ENCODE results near the gene ANKS1A. TPM values are rescaled to one million over a fixed set of nuclear protein-coding genes. Genes with fewer than 3 reads are reported as not detected.

The ANKS1A gene
- total RNA-seq, 1 experiment from 2014 or later = 28.5 TPM

DNA sequence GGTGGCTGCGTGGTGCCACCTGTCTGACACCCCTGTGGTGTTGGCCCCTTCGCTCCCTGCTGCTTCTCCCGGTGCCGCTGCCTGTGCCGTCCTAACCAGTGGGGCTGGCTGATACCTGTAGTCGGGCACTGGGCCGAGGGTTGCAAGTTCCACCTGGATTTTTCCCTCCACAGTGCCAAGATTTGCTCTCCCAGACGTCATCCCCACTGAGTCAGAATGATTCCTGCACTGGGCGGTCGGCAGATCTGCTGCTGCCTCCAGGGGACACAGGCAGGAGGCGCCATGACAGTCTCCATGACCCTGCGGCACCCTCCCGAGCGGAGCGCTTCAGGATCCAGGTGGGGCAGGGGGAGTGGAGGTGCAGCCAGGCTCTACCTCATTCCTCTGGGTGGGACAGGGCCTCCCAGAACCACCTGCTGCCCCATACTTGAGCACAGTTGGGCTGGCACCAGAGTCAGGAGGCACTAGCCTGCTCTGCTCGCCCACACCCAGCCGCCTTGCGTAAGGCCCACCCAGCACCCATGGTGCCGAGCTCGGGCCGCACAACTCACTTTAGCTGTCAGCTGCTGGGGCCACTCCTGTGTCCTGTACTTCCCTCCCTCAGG is 191.9 kb downstream of the ANKS1A start:
- Histone ChIP-seq H3K27me3 (ENCODE audit: insufficient read depth, low read depth) (no peaks in the 10 kb centered on the region), H4K20me1 (ENCODE audit: insufficient read depth) (0 out of 2 replicates have a peak, but pooled peaks cover 2% of the 10 kb centered on the region), H2AFZ (no peak overlapping the region), H3K79me2 (ENCODE audit: low read depth) (no peaks in the 10 kb centered on the region), H3F3A (ENCODE audit: insufficient read depth, low read depth) (no peaks in the 10 kb centered on the region), H3K36me3 (ENCODE audit: low read depth) (no peaks in the 10 kb centered on the region), H3K9me2 (ENCODE audit: insufficient read depth) (no peaks in the 10 kb centered on the region), H3K4me1 (replicated peaks; ENCODE audit: insufficient read depth) (no peaks in the 10 kb centered on the region), H3K9me3 (ENCODE audit: insufficient read depth, low read depth) (no peaks in the 10 kb centered on the region), H3K4me2 (no peak overlapping the region), H3K4me3 (no peak overlapping the region), H3K27ac (no peak overlapping the region)
- TF ChIP-seq, protein P1, sequence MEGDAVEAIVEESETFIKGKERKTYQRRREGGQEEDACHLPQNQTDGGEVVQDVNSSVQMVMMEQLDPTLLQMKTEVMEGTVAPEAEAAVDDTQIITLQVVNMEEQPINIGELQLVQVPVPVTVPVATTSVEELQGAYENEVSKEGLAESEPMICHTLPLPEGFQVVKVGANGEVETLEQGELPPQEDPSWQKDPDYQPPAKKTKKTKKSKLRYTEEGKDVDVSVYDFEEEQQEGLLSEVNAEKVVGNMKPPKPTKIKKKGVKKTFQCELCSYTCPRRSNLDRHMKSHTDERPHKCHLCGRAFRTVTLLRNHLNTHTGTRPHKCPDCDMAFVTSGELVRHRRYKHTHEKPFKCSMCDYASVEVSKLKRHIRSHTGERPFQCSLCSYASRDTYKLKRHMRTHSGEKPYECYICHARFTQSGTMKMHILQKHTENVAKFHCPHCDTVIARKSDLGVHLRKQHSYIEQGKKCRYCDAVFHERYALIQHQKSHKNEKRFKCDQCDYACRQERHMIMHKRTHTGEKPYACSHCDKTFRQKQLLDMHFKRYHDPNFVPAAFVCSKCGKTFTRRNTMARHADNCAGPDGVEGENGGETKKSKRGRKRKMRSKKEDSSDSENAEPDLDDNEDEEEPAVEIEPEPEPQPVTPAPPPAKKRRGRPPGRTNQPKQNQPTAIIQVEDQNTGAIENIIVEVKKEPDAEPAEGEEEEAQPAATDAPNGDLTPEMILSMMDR (conservative IDR thresholded peaks at IDR 0.05) = no peak
- TF ChIP-seq EZH2 (IDR thresholded peaks at IDR 0.05; ENCODE audit: low read depth) = no peak
- intact Hi-C loops (cut with micrococcal nuclease; ENCODE audit: unreplicated experiment) = no loop called here
- no peak for DNase-seq
- POLR2A ChIA-PET (ENCODE audit: unreplicated experiment) = no interaction called here
- BruUV-seq (replicated peaks) = no TSS peak
- CTCF ChIA-PET = no interaction called here

- POLR2A ChIA-PET (ENCODE audit: unreplicated experiment) = no interaction called here
- Histone ChIP-seq H3K36me3 (ENCODE audit: low read depth) (no peaks in the 10 kb centered on the region), H2AFZ (no peak overlapping the region), H3K9me3 (ENCODE audit: insufficient read depth, low read depth) (no peaks in the 10 kb centered on the region), H3K4me2 (no peak overlapping the region), H3F3A (ENCODE audit: insufficient read depth, low read depth) (no peaks in the 10 kb centered on the region), H3K4me3 (no peak overlapping the region), H3K27me3 (ENCODE audit: insufficient read depth, low read depth) (no peaks in the 10 kb centered on the region), H3K9me2 (ENCODE audit: insufficient read depth) (no peaks in the 10 kb centered on the region), H3K79me2 (ENCODE audit: low read depth) (no peaks in the 10 kb centered on the region), H3K27ac (no peak overlapping the region), H4K20me1 (ENCODE audit: insufficient read depth) (0 out of 2 replicates have a peak, but pooled peaks cover 2% of the 10 kb centered on the region), H3K4me1 (replicated peaks; ENCODE audit: insufficient read depth) (no peaks in the 10 kb centered on the region)
- no peak for TF ChIP-seq EZH2 (IDR thresholded peaks at IDR 0.05; ENCODE audit: low read depth)
- TF ChIP-seq, protein P1 (conservative IDR thresholded peaks at IDR 0.05) = no peak
- intact Hi-C loops (cut with micrococcal nuclease; ENCODE audit: unreplicated experiment) = no loop called here
- no peak for DNase-seq
- no TSS peak for BruUV-seq (replicated peaks)
- CTCF ChIA-PET = no interaction called here
Measured at GRCh38 chr6:35081426-35081851, 192.4 kb downstream of the ANKS1A start.

GRCh38 chr6:35082046-35082732 is 193.1 kb downstream of the ANKS1A start:
- H3F3A ChIP-seq (ENCODE audit: insufficient read depth, low read depth) = no peaks in the 10 kb centered on the region
- no peaks in the 10 kb centered on the region for H3K9me3 ChIP-seq (ENCODE audit: insufficient read depth, low read depth)
- DNase-seq = no peak
- 0 out of 2 replicates have a peak, but pooled peaks cover 2% of the 10 kb centered on the region for H4K20me1 ChIP-seq (ENCODE audit: insufficient read depth)
- no TSS peak for BruUV-seq (replicated peaks)
- H2AFZ ChIP-seq = no peak overlapping the region
- no peak overlapping the region for H3K4me3 ChIP-seq
- H3K4me1 ChIP-seq (replicated peaks; ENCODE audit: insufficient read depth) = no peaks in the 10 kb centered on the region
- no peak overlapping the region for H3K27ac ChIP-seq
- no peaks in the 10 kb centered on the region for H3K9me2 ChIP-seq (ENCODE audit: insufficient read depth)
- H3K27me3 ChIP-seq (ENCODE audit: insufficient read depth, low read depth) = no peaks in the 10 kb centered on the region
- POLR2A ChIA-PET (ENCODE audit: unreplicated experiment) = no interaction called here
- H3K79me2 ChIP-seq (ENCODE audit: low read depth) = no peaks in the 10 kb centered on the region
- CTCF ChIA-PET = no interaction called here
- intact Hi-C loops (cut with micrococcal nuclease; ENCODE audit: unreplicated experiment) = no loop called here
- no peak overlapping the region for H3K4me2 ChIP-seq
- no peaks in the 10 kb centered on the region for H3K36me3 ChIP-seq (ENCODE audit: low read depth)
- TF ChIP-seq, protein P1 (conservative IDR thresholded peaks at IDR 0.05) = no peak
- TF ChIP-seq EZH2 (IDR thresholded peaks at IDR 0.05; ENCODE audit: low read depth) = no peak

All from PC-9 (cell line).